OCI-LY7 (cell line): ENCODE measurements around the gene GATA5. TPM values are rescaled to one million over a fixed set of nuclear protein-coding genes. Genes with fewer than 3 reads are reported as not detected.

Experiments
- BruUV-seq: library from RNA; stranded (reverse); fragments of 400-500 nt; replicated peaks from 2 replicates; lab custom pipeline; 2021; lab: Mats Ljungman, UMichigan
- CTCF ChIA-PET: fragments of 300-600 bp; sonication (Branson Sonifier 250); formaldehyde crosslinking; loops from one replicate; lab custom pipeline; 2022; ENCODE audit warnings: antibody characterized with exemption; ENCODE audit not compliant: unreplicated experiment; lab: Charles Lee
- POLR2A ChIA-PET: fragments of 300-600 bp; sonication (Branson Sonifier 250); formaldehyde crosslinking; loops from one replicate; lab custom pipeline; 2022; ENCODE audit warnings: antibody characterized with exemption; lab: Charles Lee
- DNase-seq: peaks from one replicate; pipeline ENCODE4 v3.0.0-alpha.2; 2015; ENCODE audit warnings: low spot score
- H2AFZ ChIP-seq: fragments of 200-600 bp; sonication (generic), shearing (Covaris generic); 2 replicates; pipeline ENCODE4 v1.6.1; 2014; ENCODE audit warnings: mild to moderate bottlenecking, antibody characterized with exemption, low read length, moderate library complexity
- H3K27ac ChIP-seq: fragments of 200-600 bp; sonication (generic); 2 replicates; pipeline ENCODE4 v1.5.1; 2014; ENCODE audit warnings: mixed run types, low read depth, mild to moderate bottlenecking, moderate library complexity, low read length, inconsistent platforms; ENCODE audit not compliant: poor library complexity, severe bottlenecking
- H3K36me3 ChIP-seq: fragments of 200-600 bp; sonication (generic); 2 replicates; pipeline ENCODE4 v1.6.1; 2014; ENCODE audit warnings: mild to moderate bottlenecking, antibody characterized with exemption, low read length, moderate library complexity, mixed read lengths; ENCODE audit not compliant: insufficient read depth
- H3K4me1 ChIP-seq: fragments of 200-600 bp; sonication (generic); 2 replicates; pipeline ENCODE4 v1.5.1; 2014; ENCODE audit warnings: mild to moderate bottlenecking, low read length; ENCODE audit not compliant: insufficient read depth, poor library complexity, severe bottlenecking
- H3K4me2 ChIP-seq: fragments of 200-600 bp; sonication (generic); 2 replicates; pipeline ENCODE4 v1.6.1; 2014; ENCODE audit warnings: mild to moderate bottlenecking, low read length
- H3K4me3 ChIP-seq: fragments of 200-600 bp; sonication (generic); 2 replicates; pipeline ENCODE4 v1.5.1; 2014; ENCODE audit warnings: mild to moderate bottlenecking, low read depth, low read length; ENCODE audit not compliant: poor library complexity, severe bottlenecking
- H3K79me2 ChIP-seq: fragments of 200-600 bp; sonication (generic); 2 replicates; pipeline ENCODE4 v1.6.1; 2016; ENCODE audit warnings: low read depth, mild to moderate bottlenecking, low read length, moderate library complexity, mixed read lengths; ENCODE audit not compliant: insufficient read depth
- H3K9me2 ChIP-seq: fragments of 200-600 bp; sonication (generic); 2 replicates; pipeline ENCODE4 v1.6.1; 2016; ENCODE audit warnings: mild to moderate bottlenecking, low read length, mixed read lengths; ENCODE audit not compliant: insufficient read depth
- H3K9me3 ChIP-seq: fragments of 200-600 bp; sonication (generic); 2 replicates; pipeline ENCODE4 v1.6.1; 2014; ENCODE audit warnings: mild to moderate bottlenecking, mixed run types, low read length, mixed read lengths
- H4K20me1 ChIP-seq: fragments of 200-600 bp; sonication (generic); 2 replicates; pipeline ENCODE4 v1.6.1; 2014; ENCODE audit warnings: mild to moderate bottlenecking, antibody characterized with exemption, low read length, moderate library complexity, mixed read lengths; ENCODE audit not compliant: insufficient read depth
- CTCF ChIP-seq: fragments of 200-600 bp; sonication (generic); conservative IDR thresholded peaks from 2 replicates; pipeline ENCODE4 v1.5.1; 2014; ENCODE audit warnings: mild to moderate bottlenecking, antibody characterized with exemption, low read length, moderate library complexity, mixed read lengths
- EZH2phosphoT487 ChIP-seq: fragments of 200-600 bp; sonication (generic); IDR thresholded peaks from 2 replicates; pipeline ENCODE4 v1.6.1; 2018; ENCODE audit warnings: low read depth, borderline replicate concordance, mild to moderate bottlenecking, mixed run types, antibody characterized with exemption, low read length, moderate library complexity, mixed read lengths
- intact Hi-C: fragments of 100-400 bp; cut with micrococcal nuclease; formaldehyde crosslinking; loops from one replicate; pipeline ENCODE4 v1.10.0; 2022; ENCODE audit not compliant: unreplicated experiment
- total RNA-seq, 2 experiments: library from RNA; depleted of rRNA in 1 of 2; stranded (reverse); fragments of >200 nt in 1 of 2; shearing (Covaris generic) in 1 of 2; gene quantifications; 2 replicates each; pipeline ENCODE4 v1.2.3, GENCODE V29; 2014 to 2022

The GATA5 gene
- total RNA-seq, 2 experiments from 2014 or later, result not detected

- intact Hi-C loops, result no loop called here
- no peak overlapping the region for H3K4me3 ChIP-seq
- no peaks in the 10 kb centered on the region for H3K79me2 ChIP-seq
- no peak overlapping the region for H2AFZ ChIP-seq
- no peaks in the 10 kb centered on the region for H3K36me3 ChIP-seq
- no peaks in the 10 kb centered on the region for H3K9me2 ChIP-seq
- no peak for DNase-seq
- TF ChIP-seq EZH2phosphoT487 (no peak), CTCF (no peak)
- ChIA-PET CTCF (no interaction called here), POLR2A (interaction anchor here (0.6 kb wide), 1 partner anchor 108 kb away, joined by 6 read pairs; no protein-coding TSS in a partner anchor)
- no peaks in the 10 kb centered on the region for H3K4me1 ChIP-seq
- H3K4me2 ChIP-seq, result no peak overlapping the region
- H3K27ac ChIP-seq, result no peak overlapping the region
- H3K9me3 ChIP-seq, result no peaks in the 10 kb centered on the region
- no TSS peak for BruUV-seq
- no peaks in the 10 kb centered on the region for H4K20me1 ChIP-seq
Observed at GRCh38 chr20:62480318-62480717, 4.5 kb upstream of the GATA5 start.

GRCh38 chr20:62479656-62480055 is 3.9 kb upstream of the GATA5 start:
- no peaks in the 10 kb centered on the region for H3K36me3 ChIP-seq
- H3K79me2 ChIP-seq, result no peaks in the 10 kb centered on the region
- intact Hi-C loops, result no loop called here
- CTCF ChIA-PET, result no interaction called here
- H3K9me2 ChIP-seq, result no peaks in the 10 kb centered on the region
- no TSS peak for BruUV-seq
- H4K20me1 ChIP-seq, result no peaks in the 10 kb centered on the region
- no peak overlapping the region for H2AFZ ChIP-seq
- TF ChIP-seq CTCF (no peak), EZH2phosphoT487 (no peak)
- H3K9me3 ChIP-seq, result no peaks in the 10 kb centered on the region
- no peaks in the 10 kb centered on the region for H3K4me1 ChIP-seq
- no peak overlapping the region for H3K27ac ChIP-seq
- H3K4me3 ChIP-seq, result no peak overlapping the region
- DNase-seq, result no peak
- POLR2A ChIA-PET, result no interaction called here
- H3K4me2 ChIP-seq, result no peak overlapping the region

GRCh38 chr20:62479156-62479555 is 3.4 kb upstream of the GATA5 start:
- POLR2A ChIA-PET, result no interaction called here
- H2AFZ ChIP-seq, result no peak overlapping the region
- H3K4me2 ChIP-seq, result no peak overlapping the region
- no peaks in the 10 kb centered on the region for H3K36me3 ChIP-seq
- CTCF ChIA-PET, result no interaction called here
- no peak overlapping the region for H3K4me3 ChIP-seq
- intact Hi-C loops, result no loop called here
- H3K79me2 ChIP-seq, result no peaks in the 10 kb centered on the region
- H3K9me3 ChIP-seq, result no peaks in the 10 kb centered on the region
- no peaks in the 10 kb centered on the region for H4K20me1 ChIP-seq
- no peak overlapping the region for H3K27ac ChIP-seq
- no TSS peak for BruUV-seq
- TF ChIP-seq CTCF, result no peak
- no peak for DNase-seq
- H3K4me1 ChIP-seq, result no peaks in the 10 kb centered on the region
- no peaks in the 10 kb centered on the region for H3K9me2 ChIP-seq
